Activated CD8-positive, alpha-beta memory T cell treated with anti-CD3 and anti-CD28 coated beads for 1 hour (primary cell): ENCODE measurements around the gene CAPN12.

ENCODE experiments used
- DNase-seq, 2 donors: peaks; one replicate each; pipeline ENCODE4 v3.0.0-alpha.2; 2020; ENCODE audit warnings: low read depth in 1 of 2; ENCODE audit errors: extremely low read depth in 1 of 2

CAPN12 gene

GRCh38 chr19:38712161-38712748 is 32.0 kb downstream of the CAPN12 start:
- DNase-seq = no peak

- DNase-seq = no peak
These were observed 32.5 kb downstream of the CAPN12 start for GRCh38 chr19:38711726-38712153.

GRCh38 chr19:38710928-38711725 is 33.1 kb downstream of the CAPN12 start:
- no peak for DNase-seq

- DNase-seq = no peak
These were observed 33.9 kb downstream of the CAPN12 start for GRCh38 chr19:38710416-38710702.

- DNase-seq = no peak
These were observed 34.4 kb downstream of the CAPN12 start for GRCh38 chr19:38709671-38710415.

- no peak for DNase-seq
These were observed 35.2 kb downstream of the CAPN12 start for GRCh38 chr19:38709119-38709518.

- no peak for DNase-seq
These were observed 35.8 kb downstream of the CAPN12 start for GRCh38 chr19:38708413-38709024.

GRCh38 chr19:38707512-38708114 is 36.7 kb downstream of the CAPN12 start:
- no peak for DNase-seq

- no peak for DNase-seq
These were observed 37.3 kb downstream of the CAPN12 start for GRCh38 chr19:38706792-38707511.

- DNase-seq = no peak
These were observed 38.9 kb downstream of the CAPN12 start for GRCh38 chr19:38705197-38706019.

- DNase-seq = no peak
These were observed 39.7 kb downstream of the CAPN12 start for GRCh38 chr19:38704488-38705026.

- DNase-seq = no peak
These were observed 40.8 kb downstream of the CAPN12 start for GRCh38 chr19:38703509-38703908.

- DNase-seq = no peak
These were observed 42.0 kb downstream of the CAPN12 start for GRCh38 chr19:38702278-38702677.

GRCh38 chr19:38701455-38702063 is 42.7 kb downstream of the CAPN12 start:
- no peak for DNase-seq

- no peak for DNase-seq
These were observed 43.3 kb downstream of the CAPN12 start for GRCh38 chr19:38700902-38701454.

GRCh38 chr19:38700350-38700901 is 43.8 kb downstream of the CAPN12 start:
- DNase-seq = no peak

- no peak for DNase-seq
These were observed 44.5 kb downstream of the CAPN12 start for GRCh38 chr19:38699647-38700349.

- DNase-seq = no peak
These were observed 45.3 kb downstream of the CAPN12 start for GRCh38 chr19:38699027-38699346.
